OCI-LY3 (cell line): ENCODE results near the gene UST.

Source experiments
- EZH2phosphoT487 ChIP-seq: fragments of 200-600 bp; shearing (Covaris generic); IDR thresholded peaks from 2 replicates; pipeline ENCODE4 v1.6.1; 2018; ENCODE audit warnings: antibody characterized with exemption, mixed run types, low read depth
- TF ChIP-seq, protein P1 (sequence below): fragments of 200-600, 300-600 bp; sonication (generic); IDR thresholded peaks from 2 replicates; pipeline ENCODE4 v1.5.1; 2014; ENCODE audit warnings: antibody characterized with exemption, low read length, low read depth

DNA sequence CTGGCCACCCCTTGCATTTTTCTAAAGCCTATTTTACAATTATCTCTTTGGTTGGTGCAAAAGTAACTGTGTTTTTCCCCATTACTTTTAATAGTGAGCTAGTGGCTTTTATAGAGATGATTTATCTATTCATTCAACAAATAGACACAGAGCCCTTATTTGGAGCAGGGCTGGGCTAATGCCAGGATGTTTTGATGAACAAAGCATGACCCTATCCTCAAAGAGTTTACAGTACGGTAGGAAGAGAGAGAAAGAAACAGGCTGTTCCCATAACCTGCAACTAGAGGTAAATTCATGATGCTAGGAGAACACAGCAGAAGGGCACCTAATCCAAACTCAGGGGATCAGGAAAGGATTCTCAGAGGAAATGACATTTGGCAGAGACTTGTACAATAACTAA is 37.3 kb upstream of the UST start:
- TF ChIP-seq, protein P1, sequence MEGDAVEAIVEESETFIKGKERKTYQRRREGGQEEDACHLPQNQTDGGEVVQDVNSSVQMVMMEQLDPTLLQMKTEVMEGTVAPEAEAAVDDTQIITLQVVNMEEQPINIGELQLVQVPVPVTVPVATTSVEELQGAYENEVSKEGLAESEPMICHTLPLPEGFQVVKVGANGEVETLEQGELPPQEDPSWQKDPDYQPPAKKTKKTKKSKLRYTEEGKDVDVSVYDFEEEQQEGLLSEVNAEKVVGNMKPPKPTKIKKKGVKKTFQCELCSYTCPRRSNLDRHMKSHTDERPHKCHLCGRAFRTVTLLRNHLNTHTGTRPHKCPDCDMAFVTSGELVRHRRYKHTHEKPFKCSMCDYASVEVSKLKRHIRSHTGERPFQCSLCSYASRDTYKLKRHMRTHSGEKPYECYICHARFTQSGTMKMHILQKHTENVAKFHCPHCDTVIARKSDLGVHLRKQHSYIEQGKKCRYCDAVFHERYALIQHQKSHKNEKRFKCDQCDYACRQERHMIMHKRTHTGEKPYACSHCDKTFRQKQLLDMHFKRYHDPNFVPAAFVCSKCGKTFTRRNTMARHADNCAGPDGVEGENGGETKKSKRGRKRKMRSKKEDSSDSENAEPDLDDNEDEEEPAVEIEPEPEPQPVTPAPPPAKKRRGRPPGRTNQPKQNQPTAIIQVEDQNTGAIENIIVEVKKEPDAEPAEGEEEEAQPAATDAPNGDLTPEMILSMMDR = no peak
- TF ChIP-seq EZH2phosphoT487 = no peak
